Tibial artery (tissue), 4 donors: ENCODE data around the gene CCDC73.

ENCODE experiments used
- DNase-seq, 2 donors: peaks; one replicate each; pipeline ENCODE4 v3.0.0-alpha.2; 2019
- H3K27ac ChIP-seq, 2 donors: fragments of 200-600 bp; sonication (generic) in 1 of 2; 1 replicate in 1 of 2; 2 replicates in 1 of 2; pipeline ENCODE4 v1.5.1; 2018 to 2019; ENCODE audit warnings: mild to moderate bottlenecking in 1 of 2
- H3K27me3 ChIP-seq, 2 donors: fragments of 200-600 bp; sonication (generic) in 1 of 2; one replicate each; pipeline versions ENCODE4 v1.5.1 to v1.6.0; 2016 to 2019
- H3K36me3 ChIP-seq, 3 donors: fragments of 200-600 bp; sonication (generic) in 2 of 3; one replicate each; pipeline ENCODE4 v1.5.1; 2016 to 2019; ENCODE audit warnings: mild to moderate bottlenecking in 2 of 3
- H3K4me1 ChIP-seq, 4 donors: fragments of 200-600 bp; sonication (generic) in 2 of 4; 1 replicate in 3 of 4; 2 replicates in 1 of 4; pipeline ENCODE4 v1.5.1; 2016 to 2019
- H3K4me3 ChIP-seq, 2 donors: fragments of 200-600 bp; sonication (generic) in 1 of 2; 1 replicate in 1 of 2; 2 replicates in 1 of 2; pipeline ENCODE4 v1.5.1; 2018 to 2019; ENCODE audit warnings: mild to moderate bottlenecking in 2 of 2
- H3K9me3 ChIP-seq, 3 donors: fragments of 200-600 bp; sonication (generic) in 1 of 3; one replicate each; pipeline ENCODE4 v1.5.1; 2016 to 2019
- CTCF ChIP-seq, 2 experiments: fragments of 200-600 bp in 1 of 2; fragments of 450-650 bp in 1 of 2; IDR thresholded peaks; one replicate each; pipeline ENCODE4 v1.5.1; 2017 to 2019; ENCODE audit warnings: antibody characterized with exemption in 2 of 2, mild to moderate bottlenecking in 1 of 2, moderate library complexity in 1 of 2
- intact Hi-C: fragments of 100-400 bp; cut with DNase I; formaldehyde crosslinking; loops from one replicate; pipeline ENCODE4 v1.15.0; 2023; ENCODE audit warnings: low total_unique reads

CCDC73 gene

GRCh38 chr11:32796425-32796824 lies 2.0 kb upstream of the CCDC73 start:
- intact Hi-C loops = no loop called here
- H3K4me3 ChIP-seq = no peak overlapping the region
- DNase-seq = no peak
- H3K36me3 ChIP-seq = no peaks in the 10 kb centered on the region
- no peak for TF ChIP-seq CTCF (IDR thresholded peaks at IDR 0.05)
- H3K27me3 ChIP-seq = no peaks in the 10 kb centered on the region
- H3K27ac ChIP-seq = no peak overlapping the region
- H3K4me1 ChIP-seq = no peaks in the 10 kb centered on the region
- H3K9me3 ChIP-seq = no peaks in the 10 kb centered on the region

DNA sequence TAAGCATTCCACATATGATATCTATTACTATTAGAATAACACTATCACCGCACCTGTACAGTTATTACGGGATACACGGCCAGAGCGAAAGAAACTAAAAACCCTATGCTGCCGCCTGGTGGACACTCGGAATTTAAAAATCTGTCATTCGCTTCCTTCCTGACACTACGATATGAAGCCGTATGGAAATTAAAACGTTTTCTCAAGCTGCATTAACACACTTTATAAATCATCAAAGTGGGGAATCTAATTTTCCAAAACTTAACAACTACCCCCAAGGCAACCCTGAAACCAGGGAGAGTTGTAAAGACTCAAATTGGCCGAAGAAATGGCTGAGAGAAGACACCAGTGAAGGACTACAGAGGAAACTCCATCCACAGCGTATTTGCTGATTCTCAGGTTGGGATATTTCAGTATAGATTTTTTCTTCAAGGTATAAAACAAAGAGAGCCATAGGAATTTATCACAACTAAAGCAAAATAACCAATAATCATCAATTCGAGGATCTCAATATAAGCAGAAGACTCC lies 1.4 kb downstream of the CCDC73 start:
- Histone ChIP-seq H3K27me3 (no peaks in the 10 kb centered on the region), H3K27ac (no peak overlapping the region), H3K4me3 (peak overlapping the region in 1 of 2 donors; percentile 15), H3K9me3 (no peaks in the 10 kb centered on the region), H3K36me3 (no peaks in the 10 kb centered on the region), H3K4me1 (no peaks in the 10 kb centered on the region)
- intact Hi-C loops = no loop called here
- peak; percentile 55 to 57 for TF ChIP-seq CTCF (IDR thresholded peaks at IDR 0.05)
- DNase-seq = peak in 1 of 2 donors; percentile 31

DNA sequence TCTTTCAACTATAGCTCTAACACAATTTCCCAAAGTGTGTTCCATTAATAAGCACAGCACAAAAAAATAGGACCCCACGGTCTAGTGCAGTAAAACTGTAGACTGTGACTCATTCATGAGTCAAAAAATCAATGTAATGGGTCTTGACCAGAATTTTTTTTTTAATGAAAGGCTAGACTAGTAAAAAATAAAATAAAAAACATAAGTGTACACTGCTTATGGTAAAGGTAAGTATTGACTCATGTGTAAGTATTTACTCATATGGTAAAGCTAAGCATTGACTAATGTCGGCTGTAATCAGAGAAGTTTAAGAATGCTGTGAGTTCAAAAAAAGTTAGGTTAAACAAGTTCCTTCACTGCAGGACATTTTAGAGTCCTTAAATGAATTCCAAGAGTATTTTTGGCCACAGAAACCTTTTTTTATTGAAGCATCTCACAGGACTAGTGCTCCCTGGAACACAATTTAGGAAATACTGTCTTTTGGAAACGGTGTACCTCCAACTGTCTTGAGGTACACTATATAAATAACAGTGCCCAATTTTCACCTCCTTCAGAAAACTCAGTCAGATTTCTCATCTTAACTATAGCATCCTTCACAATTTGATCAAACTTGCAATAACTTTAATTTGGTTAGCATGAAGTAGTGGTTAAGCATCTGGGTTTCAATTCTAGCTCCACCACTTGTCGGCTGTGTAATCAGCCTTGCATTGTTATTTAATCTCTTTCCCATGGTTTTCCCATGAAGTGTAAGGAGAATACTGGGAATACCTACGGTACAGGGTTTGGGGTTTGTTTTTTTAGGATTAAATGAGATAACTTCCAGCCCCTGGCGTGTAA lies 2.1 kb downstream of the CCDC73 start:
- intact Hi-C loops = no loop called here
- H3K9me3 ChIP-seq = no peaks in the 10 kb centered on the region
- peak overlapping the region in 1 of 2 donors; percentile 15 for H3K4me3 ChIP-seq
- no peak for TF ChIP-seq CTCF (IDR thresholded peaks at IDR 0.05)
- DNase-seq = no peak
- no peak overlapping the region for H3K27ac ChIP-seq
- H3K27me3 ChIP-seq = no peaks in the 10 kb centered on the region
- H3K4me1 ChIP-seq = no peaks in the 10 kb centered on the region
- no peaks in the 10 kb centered on the region for H3K36me3 ChIP-seq

DNA sequence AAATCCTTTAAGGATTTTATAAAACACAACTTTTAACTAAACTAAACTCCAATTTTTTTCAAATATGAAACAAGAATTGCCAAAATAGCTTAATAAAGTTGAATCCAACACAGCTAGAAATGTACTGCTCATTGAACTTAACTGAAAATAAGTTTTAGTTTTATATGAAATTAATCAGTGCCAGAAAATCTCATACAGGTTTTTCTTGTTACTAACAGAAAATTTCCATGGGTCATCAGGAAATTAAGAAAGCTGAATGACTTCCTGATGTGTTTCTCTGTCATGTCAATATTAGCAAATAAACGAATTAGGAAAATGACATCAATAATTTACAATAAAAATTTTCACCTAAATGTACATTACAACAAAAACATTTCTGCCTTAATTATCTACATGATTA lies 3.5 kb downstream of the CCDC73 start:
- Histone ChIP-seq H3K27ac (no peak overlapping the region), H3K4me1 (no peaks in the 10 kb centered on the region), H3K9me3 (no peaks in the 10 kb centered on the region), H3K27me3 (no peaks in the 10 kb centered on the region), H3K36me3 (no peaks in the 10 kb centered on the region), H3K4me3 (no peak overlapping the region)
- no peak for TF ChIP-seq CTCF (IDR thresholded peaks at IDR 0.05)
- DNase-seq = no peak
- intact Hi-C loops = no loop called here

DNA sequence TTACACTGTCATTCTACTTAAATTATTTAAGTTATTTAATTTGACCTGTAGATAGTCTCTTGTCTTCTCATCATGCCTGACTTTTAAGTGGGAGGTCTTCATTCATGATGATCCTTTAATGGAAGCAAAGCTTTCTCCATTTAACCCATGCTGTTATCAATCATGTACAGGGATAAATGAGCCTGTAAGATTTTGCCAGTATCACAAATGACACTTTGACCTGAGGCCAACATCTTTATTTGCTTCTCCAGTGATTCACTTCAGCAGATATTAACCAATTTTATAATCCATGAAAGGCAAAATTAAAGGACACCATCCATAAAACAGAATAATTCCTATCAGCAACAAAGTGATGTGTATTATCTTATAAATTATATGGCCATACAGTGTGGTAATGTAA lies 7.7 kb downstream of the CCDC73 start:
- H3K9me3 ChIP-seq = no peaks in the 10 kb centered on the region
- no peak for TF ChIP-seq CTCF (IDR thresholded peaks at IDR 0.05)
- no peak overlapping the region for H3K4me3 ChIP-seq
- intact Hi-C loops = no loop called here
- no peaks in the 10 kb centered on the region for H3K36me3 ChIP-seq
- H3K4me1 ChIP-seq = no peaks in the 10 kb centered on the region
- H3K27me3 ChIP-seq = no peaks in the 10 kb centered on the region
- H3K27ac ChIP-seq = no peak overlapping the region
- no peak for DNase-seq
